ENCODE results near the gene NKAIN2.

Gene NKAIN2

GRCh38 chr6:124423621-124424020 is 620.0 kb downstream of the NKAIN2 start:
- ChIA-PET CTCF (no interaction called here), POLR2A (ENCODE audit: low non-redundant PET) (no interaction called here)
- H3K27ac ChIP-seq: no peak overlapping the region
- no peak for DNase-seq (ENCODE audit: low spot score)
- TF ChIP-seq CTCF (conservative IDR thresholded peaks at IDR 0.05; ENCODE audit: low read depth): no peak

- no peak for DNase-seq (ENCODE audit: low spot score)
- ChIA-PET CTCF (no interaction called here), POLR2A (ENCODE audit: low non-redundant PET) (no interaction called here)
- no peak overlapping the region for H3K27ac ChIP-seq
- TF ChIP-seq CTCF (conservative IDR thresholded peaks at IDR 0.05; ENCODE audit: low read depth): no peak
Measured at GRCh38 chr6:124430740-124431318, 627.2 kb downstream of the NKAIN2 start.

- no peak for TF ChIP-seq CTCF (conservative IDR thresholded peaks at IDR 0.05; ENCODE audit: low read depth)
- POLR2A ChIA-PET (ENCODE audit: low non-redundant PET): no interaction called here
- H3K27ac ChIP-seq: no peak overlapping the region
- CTCF ChIA-PET: no interaction called here
- DNase-seq (ENCODE audit: low spot score): no peak
Measured at GRCh38 chr6:124432620-124433019, 629.0 kb downstream of the NKAIN2 start.

- no peak overlapping the region for H3K27ac ChIP-seq
- no peak for DNase-seq (ENCODE audit: low spot score)
- ChIA-PET CTCF (no interaction called here), POLR2A (ENCODE audit: low non-redundant PET) (no interaction called here)
- TF ChIP-seq CTCF (conservative IDR thresholded peaks at IDR 0.05; ENCODE audit: low read depth): no peak
Measured at GRCh38 chr6:124433387-124434160, 629.9 kb downstream of the NKAIN2 start.

- POLR2A ChIA-PET (ENCODE audit: low non-redundant PET): no interaction called here
- TF ChIP-seq CTCF (conservative IDR thresholded peaks at IDR 0.05; ENCODE audit: low read depth): no peak
- CTCF ChIA-PET: interaction anchor here (0.7 kb wide), 1 partner anchor 1356 kb away, joined by 3 read pairs; no protein-coding TSS in a partner anchor
- H3K27ac ChIP-seq: no peak overlapping the region
- no peak for DNase-seq (ENCODE audit: low spot score)
Measured at GRCh38 chr6:124434421-124434820, 630.8 kb downstream of the NKAIN2 start.

GRCh38 chr6:124436803-124437202 is 633.1 kb downstream of the NKAIN2 start:
- H3K27ac ChIP-seq: no peak overlapping the region
- ChIA-PET CTCF (no interaction called here), POLR2A (ENCODE audit: low non-redundant PET) (no interaction called here)
- no peak for DNase-seq (ENCODE audit: low spot score)
- TF ChIP-seq CTCF (conservative IDR thresholded peaks at IDR 0.05; ENCODE audit: low read depth): no peak

Measured in RWPE1 (cell line).